ENCODE measurements around the gene AQP1. TPM values are rescaled to one million over a fixed set of nuclear protein-coding genes. Genes with fewer than 3 reads are reported as not detected.

AQP1 gene
- total RNA-seq, 1 experiment from 2014 or later = 1.2 TPM

DNA sequence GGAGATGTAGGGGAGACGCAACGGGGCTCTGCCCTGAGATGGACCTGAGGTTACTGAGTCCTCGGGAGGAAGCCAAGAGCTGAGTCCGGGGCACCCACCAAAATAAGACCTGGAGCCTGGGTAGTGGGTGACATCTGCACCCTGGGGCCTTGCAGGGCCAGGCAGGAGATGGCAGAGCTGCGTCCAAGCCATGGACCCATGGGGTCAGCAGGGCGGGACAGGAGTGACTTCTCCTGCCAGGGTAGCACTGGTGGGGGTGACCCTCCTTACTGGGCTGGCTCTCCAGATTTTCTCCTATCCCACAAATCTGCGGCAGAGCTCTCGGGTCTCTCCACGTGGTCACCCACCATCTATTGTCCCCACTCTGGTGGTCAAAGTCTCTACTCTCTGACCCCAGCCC, 54.2 kb downstream of the AQP1 start:
- Histone ChIP-seq H4K20me1 (ENCODE audit: low read length) (no peaks in the 10 kb centered on the region), H3K4me3 (ENCODE audit: low read length) (no peak overlapping the region), H3K4me2 (ENCODE audit: low read length) (no peak overlapping the region), H3F3A (ENCODE audit: low read length, unreplicated experiment) (no peaks in the 10 kb centered on the region), H2AFZ (ENCODE audit: low read length) (no peak overlapping the region), H3K9me2 (replicated peaks; ENCODE audit: low read length) (no peaks in the 10 kb centered on the region), H3K36me3 (ENCODE audit: low read depth, low read length) (no peaks in the 10 kb centered on the region), H3K9me3 (ENCODE audit: low read length) (no peaks in the 10 kb centered on the region), H3K4me1 (ENCODE audit: insufficient read depth, low read length) (no peaks in the 10 kb centered on the region), H3K27ac (ENCODE audit: low read length) (no peak overlapping the region), H3K27me3 (ENCODE audit: low read length) (peaks cover 27% of the 10 kb centered on the region), H3K79me2 (ENCODE audit: low read length) (no peaks in the 10 kb centered on the region), H3K9ac (ENCODE audit: low read length) (no peak overlapping the region)
- no peak for ATAC-seq
- ChIA-PET POLR2A (ENCODE audit: unreplicated experiment) (no interaction called here), CTCF (no interaction called here)
- no TSS peak for BruUV-seq (replicated peaks)
- no peak for TF ChIP-seq EZH2phosphoT487 (IDR thresholded peaks at IDR 0.05; ENCODE audit: borderline replicate concordance, low read length)
- TF ChIP-seq EZH2 (IDR thresholded peaks at IDR 0.05; ENCODE audit: low read length, unreplicated experiment) = no peak
- TF ChIP-seq, protein P1, sequence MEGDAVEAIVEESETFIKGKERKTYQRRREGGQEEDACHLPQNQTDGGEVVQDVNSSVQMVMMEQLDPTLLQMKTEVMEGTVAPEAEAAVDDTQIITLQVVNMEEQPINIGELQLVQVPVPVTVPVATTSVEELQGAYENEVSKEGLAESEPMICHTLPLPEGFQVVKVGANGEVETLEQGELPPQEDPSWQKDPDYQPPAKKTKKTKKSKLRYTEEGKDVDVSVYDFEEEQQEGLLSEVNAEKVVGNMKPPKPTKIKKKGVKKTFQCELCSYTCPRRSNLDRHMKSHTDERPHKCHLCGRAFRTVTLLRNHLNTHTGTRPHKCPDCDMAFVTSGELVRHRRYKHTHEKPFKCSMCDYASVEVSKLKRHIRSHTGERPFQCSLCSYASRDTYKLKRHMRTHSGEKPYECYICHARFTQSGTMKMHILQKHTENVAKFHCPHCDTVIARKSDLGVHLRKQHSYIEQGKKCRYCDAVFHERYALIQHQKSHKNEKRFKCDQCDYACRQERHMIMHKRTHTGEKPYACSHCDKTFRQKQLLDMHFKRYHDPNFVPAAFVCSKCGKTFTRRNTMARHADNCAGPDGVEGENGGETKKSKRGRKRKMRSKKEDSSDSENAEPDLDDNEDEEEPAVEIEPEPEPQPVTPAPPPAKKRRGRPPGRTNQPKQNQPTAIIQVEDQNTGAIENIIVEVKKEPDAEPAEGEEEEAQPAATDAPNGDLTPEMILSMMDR (conservative IDR thresholded peaks at IDR 0.05; ENCODE audit: low read depth, low read length) = no peak
- no peak for DNase-seq
- intact Hi-C loops (cut with micrococcal nuclease) = no loop called here

DNA sequence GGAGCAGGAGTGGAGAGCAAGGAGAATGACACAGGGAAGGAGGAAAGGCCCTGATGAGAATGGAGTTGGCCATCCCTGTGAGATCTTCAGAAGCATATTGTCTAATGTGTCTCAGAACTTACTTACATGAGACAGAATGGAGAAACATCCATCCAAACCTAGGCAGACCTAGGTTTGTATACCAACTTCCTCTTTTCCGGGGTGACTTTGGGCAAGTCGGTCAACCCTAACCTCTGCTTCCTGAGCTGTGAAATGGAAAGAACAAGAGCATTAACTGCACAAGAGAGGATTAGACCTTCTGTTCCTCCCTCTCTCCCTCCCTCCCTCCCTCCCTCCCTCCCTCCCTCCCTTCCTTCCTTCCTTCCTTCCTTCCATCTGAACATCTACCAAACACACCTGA, 56.6 kb downstream of the AQP1 start:
- ChIA-PET CTCF (no interaction called here), POLR2A (ENCODE audit: unreplicated experiment) (no interaction called here)
- Histone ChIP-seq H3K9ac (ENCODE audit: low read length) (no peak overlapping the region), H4K20me1 (ENCODE audit: low read length) (no peaks in the 10 kb centered on the region), H3K9me2 (replicated peaks; ENCODE audit: low read length) (no peaks in the 10 kb centered on the region), H3K36me3 (ENCODE audit: low read depth, low read length) (no peaks in the 10 kb centered on the region), H3K9me3 (ENCODE audit: low read length) (no peaks in the 10 kb centered on the region), H3K27me3 (ENCODE audit: low read length) (peaks cover 14% of the 10 kb centered on the region; the same call in 1 of the 2 replicates), H3K79me2 (ENCODE audit: low read length) (no peaks in the 10 kb centered on the region), H3K4me3 (ENCODE audit: low read length) (no peak overlapping the region), H3K27ac (ENCODE audit: low read length) (no peak overlapping the region), H3F3A (ENCODE audit: low read length, unreplicated experiment) (no peaks in the 10 kb centered on the region), H2AFZ (ENCODE audit: low read length) (no peak overlapping the region), H3K4me2 (ENCODE audit: low read length) (no peak overlapping the region), H3K4me1 (ENCODE audit: insufficient read depth, low read length) (no peaks in the 10 kb centered on the region)
- TF ChIP-seq EZH2phosphoT487 (IDR thresholded peaks at IDR 0.05; ENCODE audit: borderline replicate concordance, low read length) (no peak), EZH2 (IDR thresholded peaks at IDR 0.05; ENCODE audit: low read length, unreplicated experiment) (no peak)
- TF ChIP-seq, protein P1 (conservative IDR thresholded peaks at IDR 0.05; ENCODE audit: low read depth, low read length) = no peak
- intact Hi-C loops (cut with micrococcal nuclease) = no loop called here
- no peak for ATAC-seq
- BruUV-seq (replicated peaks) = no TSS peak
- DNase-seq = no peak

DNA sequence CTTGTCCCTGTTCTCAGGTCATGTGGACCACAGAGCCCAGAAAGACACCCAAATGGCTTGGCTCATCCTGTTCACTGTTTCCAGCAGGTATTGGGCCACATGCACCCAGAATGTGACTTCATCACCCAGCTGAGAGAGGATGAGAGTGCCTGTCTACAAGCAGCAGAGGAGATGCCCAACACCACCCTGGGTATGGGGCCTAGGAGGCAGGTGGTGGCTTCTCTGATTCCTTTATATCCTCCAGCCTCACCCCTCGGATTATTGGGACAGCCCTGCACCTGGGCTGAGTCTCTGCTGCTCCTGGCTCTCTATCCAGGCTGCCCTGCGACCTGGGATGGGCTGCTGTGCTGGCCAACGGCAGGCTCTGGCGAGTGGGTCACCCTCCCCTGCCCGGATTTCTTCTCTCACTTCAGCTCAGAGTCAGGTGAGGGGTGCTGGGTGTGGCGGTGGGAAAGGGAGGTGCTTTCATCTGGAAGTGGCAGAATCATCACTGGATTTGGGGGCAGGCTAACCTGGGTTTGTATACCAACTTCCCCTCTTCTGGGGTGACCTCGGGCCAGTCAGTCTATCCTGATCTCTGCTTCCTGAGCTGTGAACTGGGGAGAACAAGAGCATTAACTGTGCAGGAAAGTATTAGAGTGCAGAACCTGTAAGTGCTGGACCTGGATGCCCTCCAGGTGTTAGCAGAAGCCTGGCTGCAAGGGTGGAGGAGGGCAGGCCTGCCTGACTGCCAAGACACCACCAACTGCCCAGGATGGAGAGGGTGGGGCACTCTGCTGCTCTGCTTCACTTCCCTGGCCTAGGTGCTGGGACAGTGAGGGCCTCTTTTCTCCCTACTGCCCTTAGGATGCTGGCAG, 57.3 kb downstream of the AQP1 start:
- intact Hi-C loops (cut with micrococcal nuclease) = no loop called here
- Histone ChIP-seq H3F3A (ENCODE audit: low read length, unreplicated experiment) (no peaks in the 10 kb centered on the region), H2AFZ (ENCODE audit: low read length) (no peak overlapping the region), H3K79me2 (ENCODE audit: low read length) (no peaks in the 10 kb centered on the region), H3K36me3 (ENCODE audit: low read depth, low read length) (no peaks in the 10 kb centered on the region), H3K9me3 (ENCODE audit: low read length) (no peaks in the 10 kb centered on the region), H4K20me1 (ENCODE audit: low read length) (no peaks in the 10 kb centered on the region), H3K4me1 (ENCODE audit: insufficient read depth, low read length) (no peaks in the 10 kb centered on the region), H3K9ac (ENCODE audit: low read length) (no peak overlapping the region), H3K27me3 (ENCODE audit: low read length) (peaks cover 10% of the 10 kb centered on the region; the same call in 1 of the 2 replicates), H3K9me2 (replicated peaks; ENCODE audit: low read length) (no peaks in the 10 kb centered on the region), H3K27ac (ENCODE audit: low read length) (no peak overlapping the region), H3K4me3 (ENCODE audit: low read length) (no peak overlapping the region), H3K4me2 (ENCODE audit: low read length) (no peak overlapping the region)
- POLR2A ChIA-PET (ENCODE audit: unreplicated experiment) = no interaction called here
- no TSS peak for BruUV-seq (replicated peaks)
- DNase-seq = no peak
- CTCF ChIA-PET = no interaction called here
- peak; percentile 15; the same call in 1 of the 2 replicates for ATAC-seq
- TF ChIP-seq, protein P1 (conservative IDR thresholded peaks at IDR 0.05; ENCODE audit: low read depth, low read length) = no peak
- TF ChIP-seq EZH2phosphoT487 (IDR thresholded peaks at IDR 0.05; ENCODE audit: borderline replicate concordance, low read length) = no peak
- no peak for TF ChIP-seq EZH2 (IDR thresholded peaks at IDR 0.05; ENCODE audit: low read length, unreplicated experiment)

Data from PC-3 (cell line).